HG03469 (cell line): ENCODE results near the gene PRMT7.

ENCODE experiments used
- ATAC-seq: cut with Tn5 transposase; IDR thresholded peaks from one replicate; pipeline ENCODE4 v1.9.1; 2021; ENCODE audit warnings: mild to moderate bottlenecking, moderate library complexity, moderate number of reproducible peaks; ENCODE audit not compliant: unreplicated experiment

PRMT7 gene

GRCh38 chr16:68300734-68301459 lies 9.9 kb upstream of the PRMT7 start:
- no peak for ATAC-seq

DNA sequence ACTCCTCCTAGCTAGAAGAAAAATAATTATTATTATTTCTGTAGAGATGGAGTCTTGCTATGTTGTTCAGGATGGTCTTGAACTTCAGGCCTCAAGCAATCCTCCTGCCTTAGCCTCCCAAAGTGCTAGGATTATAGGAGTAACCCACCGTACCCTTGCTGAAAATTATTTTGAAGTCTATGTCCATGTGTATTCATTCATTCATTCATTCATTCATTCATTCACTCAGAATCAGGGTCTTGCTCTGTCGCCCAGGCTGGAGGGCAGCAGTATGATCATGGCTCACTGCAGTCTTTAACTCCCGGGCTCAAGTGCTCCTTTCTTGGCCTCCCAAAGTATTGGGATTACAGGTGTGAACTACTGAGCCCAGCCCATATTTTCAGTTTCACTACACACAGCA lies 4.2 kb upstream of the PRMT7 start:
- no peak for ATAC-seq

DNA sequence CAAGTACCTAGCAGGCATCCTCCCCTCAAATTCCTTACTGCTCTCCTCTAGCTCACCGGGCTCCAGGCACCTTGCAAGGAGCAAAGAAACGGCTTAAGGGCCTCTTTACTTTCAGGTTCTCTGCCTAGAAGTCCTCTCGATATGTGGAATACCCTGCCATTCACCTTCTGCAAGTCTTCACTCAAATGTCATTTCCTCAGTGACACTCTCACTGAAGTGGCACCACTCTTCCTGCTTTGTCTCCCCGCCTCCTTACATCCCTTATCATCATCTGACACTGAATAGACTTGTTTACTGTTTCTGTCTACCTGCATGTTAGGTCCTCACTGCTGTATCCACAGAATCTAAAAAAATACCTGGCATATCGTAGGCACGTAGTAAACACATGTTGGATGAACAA lies 1.0 kb upstream of the PRMT7 start:
- no peak for ATAC-seq

DNA sequence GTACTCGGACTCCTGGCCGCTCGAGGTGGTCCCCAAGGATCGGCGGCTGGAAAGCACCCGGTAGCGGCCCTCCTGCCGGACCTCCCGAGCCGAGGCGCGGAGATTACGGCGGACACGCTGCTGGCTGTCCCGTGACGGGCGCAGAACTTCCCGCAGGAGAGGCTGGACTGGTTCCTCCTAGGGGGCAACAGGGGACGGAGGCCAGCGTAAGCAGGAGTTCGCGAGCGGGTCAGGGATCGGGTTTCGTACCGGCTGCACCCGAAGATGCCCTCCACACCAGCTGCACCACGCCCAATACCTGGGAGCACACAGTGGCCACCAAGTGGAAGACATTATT lies 414 bp upstream of the PRMT7 start:
- peak; percentile 1 for ATAC-seq

DNA sequence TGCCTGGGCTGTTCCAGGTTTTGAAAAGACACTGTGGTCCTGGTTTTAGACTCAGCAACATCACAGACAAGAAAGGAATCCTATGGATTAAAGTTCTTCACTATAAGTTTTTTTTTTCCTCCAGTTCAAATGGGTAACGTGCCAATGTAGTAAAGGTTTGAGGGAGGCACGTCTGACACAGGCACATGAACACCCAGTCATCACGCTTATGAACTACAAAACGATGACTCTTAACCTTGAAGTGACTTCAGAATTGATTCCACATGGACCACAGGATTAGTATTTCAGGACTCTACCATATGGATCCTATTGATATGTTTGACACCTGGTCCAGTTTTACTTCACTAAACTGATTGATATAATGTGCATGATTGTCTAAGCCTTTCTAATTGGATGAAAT lies 2.3 kb downstream of the PRMT7 start:
- no peak for ATAC-seq

DNA sequence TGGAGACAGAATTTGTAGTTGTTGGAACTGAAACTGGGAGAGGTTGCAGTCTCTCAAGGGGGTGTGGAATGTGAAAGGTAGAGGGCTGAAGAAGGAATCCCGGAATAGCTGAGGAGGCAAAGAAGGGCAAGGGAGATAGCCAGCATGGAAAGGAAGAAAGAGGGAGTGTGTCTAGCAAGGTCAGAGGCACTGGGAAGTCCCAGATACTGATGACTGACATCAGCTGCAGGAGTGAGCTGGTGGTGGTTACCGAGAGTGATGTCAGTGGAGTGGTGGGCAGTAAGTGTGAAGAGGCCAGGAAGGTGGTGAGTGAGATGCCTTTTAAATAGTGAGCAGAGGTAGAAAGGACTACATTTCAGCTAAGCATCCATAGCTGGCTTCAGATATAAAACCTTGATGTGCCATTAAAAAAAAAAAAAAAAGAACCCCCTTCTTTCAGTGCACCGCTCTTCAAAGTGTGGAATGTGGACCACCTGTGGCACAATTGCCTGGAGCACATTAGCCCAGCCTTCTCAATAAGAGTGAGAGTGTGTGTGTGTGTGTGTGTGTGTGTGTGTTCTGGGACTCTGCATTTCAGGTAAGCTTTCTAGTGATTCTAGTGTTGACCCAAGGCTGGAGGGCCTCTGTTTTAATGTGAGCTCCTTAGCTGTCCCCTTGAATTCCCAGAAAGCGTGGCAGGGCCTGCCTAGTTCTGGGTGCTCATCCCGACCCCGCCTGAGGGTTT lies 8.5 kb downstream of the PRMT7 start:
- no peak for ATAC-seq

- ATAC-seq: no peak
These were observed 13.5 kb downstream of the PRMT7 start for GRCh38 chr16:68324336-68324735.

DNA sequence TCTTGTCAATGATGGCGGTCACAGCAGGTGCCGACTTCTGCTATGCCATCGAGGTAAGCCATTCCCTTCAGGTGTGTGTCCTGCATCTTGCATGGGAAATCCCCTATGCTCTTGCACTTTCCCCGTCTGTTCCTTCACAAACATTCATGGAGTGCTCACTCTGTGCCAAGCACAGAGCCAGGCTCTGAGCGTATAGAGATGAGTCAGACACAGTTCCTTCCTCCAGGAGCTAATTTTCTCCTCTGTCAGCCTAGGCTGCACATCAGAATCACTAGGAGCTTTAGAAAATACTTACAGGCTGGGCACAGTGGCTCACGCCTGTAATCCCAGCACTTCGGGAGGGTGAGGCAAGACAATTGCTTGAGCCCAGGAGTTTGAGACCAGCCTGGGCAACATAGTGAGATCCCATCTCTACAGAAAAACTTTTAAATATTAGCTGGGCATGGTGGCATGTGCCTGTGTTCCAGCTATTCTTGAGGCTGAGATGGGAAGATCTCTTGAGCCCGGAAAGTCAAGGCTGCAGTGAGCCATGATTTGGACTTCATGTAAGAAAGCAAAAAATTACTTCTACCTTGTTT lies 14.1 kb downstream of the PRMT7 start:
- ATAC-seq: no peak

GRCh38 chr16:68328151-68328859 lies 17.5 kb downstream of the PRMT7 start:
- ATAC-seq: no peak

GRCh38 chr16:68328860-68329390 lies 18.1 kb downstream of the PRMT7 start:
- ATAC-seq: no peak

DNA sequence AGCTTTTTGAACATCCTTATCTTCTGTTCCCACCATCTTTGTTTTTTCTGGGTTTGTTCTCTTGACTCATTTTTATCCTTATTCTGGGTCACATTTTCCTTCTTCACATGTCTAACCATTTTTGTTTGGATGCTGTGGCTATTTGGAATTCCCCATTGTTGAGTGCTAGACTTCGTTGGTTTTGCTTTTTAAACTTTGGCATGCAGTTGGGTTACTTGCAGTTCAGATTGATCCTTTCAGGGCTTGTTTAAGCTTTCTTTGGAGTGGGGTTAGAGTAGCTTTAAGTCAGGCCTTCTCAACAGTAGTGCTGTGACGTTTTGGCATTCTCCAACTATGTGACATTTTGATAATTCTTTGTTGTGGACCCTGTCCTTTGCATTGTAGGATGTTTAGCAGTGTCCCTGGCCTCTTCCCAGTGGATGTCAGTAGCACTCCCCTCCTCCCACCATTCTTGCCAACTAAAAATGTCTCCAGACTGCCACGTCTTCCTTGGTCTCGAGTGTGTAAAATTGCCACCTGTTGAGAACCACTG lies 21.1 kb downstream of the PRMT7 start:
- ATAC-seq: no peak

- ATAC-seq: no peak
These were observed 21.7 kb downstream of the PRMT7 start for GRCh38 chr16:68332411-68333121.

DNA sequence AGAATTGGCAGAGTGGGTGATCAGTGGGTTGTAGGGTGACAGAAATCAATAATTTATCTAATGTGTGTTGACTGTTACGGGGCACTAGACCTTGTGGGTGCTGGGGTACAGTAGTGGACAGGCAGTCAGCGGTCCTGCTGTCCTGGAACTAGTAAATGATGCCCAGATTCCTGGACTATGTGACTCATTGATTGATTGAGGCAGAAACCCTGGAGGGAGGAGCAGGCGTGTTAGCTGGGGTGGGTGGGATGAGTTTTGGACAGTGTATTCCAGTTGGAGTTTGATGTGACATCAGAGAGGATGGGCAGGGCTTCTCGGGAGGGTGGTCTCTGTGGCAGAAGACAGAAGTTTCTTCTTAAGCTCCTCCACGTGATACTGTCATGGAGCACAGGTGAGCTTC lies 24.4 kb downstream of the PRMT7 start:
- ATAC-seq: no peak

DNA sequence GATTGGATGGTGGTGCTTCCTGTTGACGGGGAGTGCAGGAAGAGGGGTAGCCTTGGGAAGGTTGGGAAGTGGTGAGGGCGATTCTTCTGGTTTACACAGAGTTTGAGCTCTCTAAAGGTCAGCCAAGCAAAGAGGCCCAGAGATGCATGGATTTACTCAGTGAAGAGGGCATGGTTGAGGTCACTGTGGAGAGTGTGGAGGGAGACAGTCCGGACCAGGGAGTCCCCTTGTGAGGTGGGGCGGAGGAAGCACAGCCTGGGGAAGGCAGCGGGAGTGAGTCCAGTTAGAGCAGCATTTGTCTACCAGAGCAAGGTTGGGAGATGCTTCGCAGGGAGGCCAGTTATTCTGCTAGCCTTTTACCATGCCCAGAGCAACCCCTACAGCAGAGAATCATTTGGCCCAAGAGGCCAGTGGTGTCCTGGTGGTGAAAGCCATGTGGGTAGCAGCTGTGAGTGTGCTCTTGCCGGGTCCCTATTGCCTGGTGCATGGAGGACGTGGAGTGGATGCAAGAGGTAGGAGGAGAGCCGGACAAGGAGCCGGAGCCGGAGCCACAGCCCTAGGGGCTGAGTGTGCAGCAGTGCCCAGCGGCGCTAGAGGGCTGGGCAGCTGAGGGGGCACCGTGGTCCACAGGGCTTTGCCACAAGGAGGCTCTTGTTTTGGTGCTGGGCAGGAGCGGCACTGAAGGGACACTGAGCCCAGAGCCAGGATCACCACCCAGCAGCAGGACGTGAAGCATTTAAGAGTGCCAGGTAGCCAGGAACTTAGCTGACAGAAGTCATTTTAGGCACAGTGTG lies 27.7 kb downstream of the PRMT7 start:
- no peak for ATAC-seq

- ATAC-seq: no peak
These were observed 28.4 kb downstream of the PRMT7 start for GRCh38 chr16:68339214-68339613.

DNA sequence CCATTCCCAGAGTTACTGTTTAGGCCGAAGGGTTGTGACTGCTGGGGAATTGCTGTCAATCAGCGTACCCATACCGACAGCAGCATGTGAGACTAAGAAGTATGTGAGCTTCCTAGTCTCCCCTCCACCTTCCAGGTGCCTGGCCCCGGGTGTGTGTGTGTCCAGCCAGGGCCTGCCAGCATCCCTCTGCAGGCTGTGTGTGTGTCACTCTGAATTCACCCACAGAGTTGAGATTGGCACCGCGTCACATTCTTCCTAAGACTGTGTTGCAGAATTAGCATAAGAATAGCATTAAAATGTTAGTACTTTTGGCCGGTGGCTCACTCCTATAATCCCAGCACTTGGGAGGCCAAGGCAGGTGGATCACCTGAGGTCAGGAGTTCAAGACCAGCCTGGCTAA lies 31.8 kb downstream of the PRMT7 start:
- ATAC-seq: no peak

DNA sequence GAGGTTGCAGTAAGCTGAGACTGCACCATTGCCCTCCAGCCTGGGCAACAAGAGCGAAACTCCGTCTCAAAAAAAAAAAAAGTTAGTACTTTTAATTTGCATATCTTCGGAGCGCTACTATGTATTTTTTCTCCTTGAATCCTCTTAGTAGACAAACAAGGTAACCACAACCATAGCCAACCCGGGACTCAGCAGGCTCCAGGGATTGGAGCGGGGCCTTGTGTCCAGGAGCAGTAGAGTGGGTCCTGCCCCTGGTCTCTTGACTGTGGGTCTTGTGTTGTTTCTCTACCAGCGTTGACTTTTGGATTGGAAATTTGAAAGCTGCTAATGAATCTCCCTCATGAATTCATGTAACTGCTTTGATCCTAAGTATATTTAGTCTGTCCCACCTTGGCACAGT lies 32.3 kb downstream of the PRMT7 start:
- no peak for ATAC-seq

GRCh38 chr16:68344252-68344651 lies 33.4 kb downstream of the PRMT7 start:
- no peak for ATAC-seq

- no peak for ATAC-seq
These were observed 34.6 kb downstream of the PRMT7 start for GRCh38 chr16:68345351-68345810.
